H9 (cell line): ENCODE data around the gene AEN. TPM values are rescaled to one million over a fixed set of nuclear protein-coding genes. Genes with fewer than 3 reads are reported as not detected.

Experiments used
- DNase-seq: peaks from one replicate; pipeline ENCODE4 v3.0.0-alpha.2; 2017
- H2AFZ ChIP-seq: one replicate; pipeline ENCODE4 v1.6.1; 2013; ENCODE audit warnings: mild to moderate bottlenecking, low read length, control low read depth, moderate library complexity
- H2AK5ac ChIP-seq: 2 replicates; pipeline ENCODE4 v1.6.1; 2013; ENCODE audit warnings: low read length, control low read depth, mixed read lengths; ENCODE audit not compliant: insufficient read length
- H2BK120ac ChIP-seq: one replicate; pipeline ENCODE4 v1.6.1; 2013; ENCODE audit warnings: low read depth, mild to moderate bottlenecking, low read length, control low read depth, inconsistent platforms; ENCODE audit not compliant: poor library complexity, severe bottlenecking
- H2BK12ac ChIP-seq: 2 replicates; pipeline ENCODE4 v1.6.1; 2013; ENCODE audit warnings: low read length, control low read depth, mixed read lengths, low read depth; ENCODE audit not compliant: insufficient read length
- H2BK15ac ChIP-seq: 2 replicates; pipeline ENCODE4 v1.6.1; 2013; ENCODE audit warnings: low read depth, low read length, control low read depth
- H2BK20ac ChIP-seq: one replicate; pipeline ENCODE4 v1.6.1; 2013; ENCODE audit warnings: low read depth, mild to moderate bottlenecking, low read length, control low read depth, inconsistent platforms; ENCODE audit not compliant: poor library complexity, severe bottlenecking
- H2BK5ac ChIP-seq: 2 replicates; pipeline ENCODE4 v1.6.1; 2013; ENCODE audit warnings: low read length, control low read depth, mixed read lengths; ENCODE audit not compliant: insufficient read length
- H3K14ac ChIP-seq: 2 replicates; pipeline ENCODE4 v1.6.1; 2013; ENCODE audit warnings: low read length, control low read depth; ENCODE audit not compliant: insufficient read depth
- H3K18ac ChIP-seq: 2 replicates; pipeline ENCODE4 v1.6.1; 2013; ENCODE audit warnings: low read depth, mild to moderate bottlenecking, mixed read lengths, low read length, control low read depth; ENCODE audit not compliant: insufficient read length
- H3K23ac ChIP-seq: 2 replicates; pipeline ENCODE4 v1.6.1; 2013; ENCODE audit warnings: low read length, control low read depth, mixed read lengths, low read depth; ENCODE audit not compliant: insufficient read length
- H3K23me2 ChIP-seq: 2 replicates; pipeline ENCODE4 v1.6.1; 2013; ENCODE audit warnings: low read depth, mild to moderate bottlenecking, mixed read lengths, low read length, control low read depth; ENCODE audit not compliant: insufficient read length, poor library complexity, severe bottlenecking
- H3K27ac ChIP-seq: 2 replicates; pipeline ENCODE4 v1.5.1; 2013; ENCODE audit warnings: low read length, control low read depth, mixed read lengths, low read depth; ENCODE audit not compliant: insufficient read length
- H3K27me3 ChIP-seq: 2 replicates; pipeline ENCODE4 v1.6.1; 2013; ENCODE audit warnings: low read length, control low read depth, inconsistent platforms; ENCODE audit not compliant: insufficient read depth
- H3K4ac ChIP-seq: 2 replicates; pipeline ENCODE4 v1.6.1; 2013; ENCODE audit warnings: low read depth, mild to moderate bottlenecking, control low read depth, inconsistent platforms, low read length, moderate library complexity
- H3K4me1 ChIP-seq: 2 replicates; pipeline ENCODE4 v1.6.1; 2013; ENCODE audit warnings: low read length, control low read depth, inconsistent platforms; ENCODE audit not compliant: insufficient read depth
- H3K4me2 ChIP-seq: 2 replicates; pipeline ENCODE4 v1.6.1; 2013; ENCODE audit warnings: low read length, control low read depth, mixed read lengths; ENCODE audit not compliant: insufficient read length, insufficient read depth
- H3K56ac ChIP-seq: 2 replicates; pipeline ENCODE4 v1.6.1; 2013; ENCODE audit warnings: low read depth, mild to moderate bottlenecking, mixed read lengths, low read length, control low read depth; ENCODE audit not compliant: insufficient read length
- H3K79me1 ChIP-seq: 2 replicates; pipeline ENCODE4 v1.6.1; 2013; ENCODE audit warnings: low read depth, mild to moderate bottlenecking, moderate library complexity, low read length, control low read depth, inconsistent platforms; ENCODE audit not compliant: insufficient read depth, poor library complexity, severe bottlenecking
- H3K79me2 ChIP-seq: 2 replicates; pipeline ENCODE4 v1.6.1; 2013; ENCODE audit warnings: low read length, control low read depth, inconsistent platforms; ENCODE audit not compliant: insufficient read depth
- H3K9ac ChIP-seq: 2 replicates; pipeline ENCODE4 v1.6.1; 2013; ENCODE audit warnings: low read length, control low read depth, mixed read lengths; ENCODE audit not compliant: insufficient read length; ENCODE audit errors: extremely low read depth
- H3K9me3 ChIP-seq: one replicate; pipeline ENCODE4 v1.6.1; 2013; ENCODE audit warnings: low read depth, low read length, inconsistent platforms; ENCODE audit not compliant: control insufficient read depth
- H3T11ph ChIP-seq: one replicate; pipeline ENCODE4 v1.6.1; 2013; ENCODE audit warnings: mild to moderate bottlenecking, low read length, control low read depth, inconsistent platforms
- H4K20me1 ChIP-seq: one replicate; pipeline ENCODE4 v1.6.1; 2013; ENCODE audit not compliant: control insufficient read depth, insufficient read length, insufficient read depth
- H4K5ac ChIP-seq: 2 replicates; pipeline ENCODE4 v1.6.1; 2013; ENCODE audit warnings: low read depth, mild to moderate bottlenecking, mixed read lengths, low read length, control low read depth; ENCODE audit not compliant: insufficient read length
- H4K8ac ChIP-seq: replicated peaks from 2 replicates; pipeline ENCODE4 v1.6.1; 2013; ENCODE audit warnings: low read length, control low read depth, mixed read lengths, low read depth; ENCODE audit not compliant: insufficient read length
- H4K91ac ChIP-seq: 2 replicates; pipeline ENCODE4 v1.6.1; 2013; ENCODE audit warnings: low read depth, mild to moderate bottlenecking, moderate library complexity, mixed read lengths, low read length, control low read depth; ENCODE audit not compliant: insufficient read length
- H3K27ac Mint-ChIP-seq, 3 experiments: 2 replicates in 2 of 3; 3 replicates in 1 of 3; pipeline ENCODE4 v1.8.0; 2020 to 2021; ENCODE audit warnings: mixed read lengths in 3 of 3, mild to moderate bottlenecking in 1 of 3, moderate library complexity in 1 of 3
- H3K27me3 Mint-ChIP-seq: 2 replicates; pipeline ENCODE4 v1.8.0; 2021; ENCODE audit warnings: low read depth, mild to moderate bottlenecking, moderate library complexity, mixed read lengths
- H3K36me3 Mint-ChIP-seq, 3 experiments: 2 replicates in 2 of 3; 3 replicates in 1 of 3; pipeline ENCODE4 v1.8.0; 2020 to 2021; ENCODE audit warnings: low read depth in 3 of 3, mixed read lengths in 3 of 3; ENCODE audit not compliant: insufficient read depth in 1 of 3
- H3K4me1 Mint-ChIP-seq, 2 experiments: 2 replicates each; pipeline ENCODE4 v1.8.0; 2020; ENCODE audit warnings: mixed read lengths in 2 of 2
- H3K4me3 Mint-ChIP-seq, 2 experiments: 2 replicates in 1 of 2; 3 replicates in 1 of 2; pipeline ENCODE4 v1.8.0; 2020 to 2021; ENCODE audit warnings: mild to moderate bottlenecking in 2 of 2, mixed read lengths in 2 of 2, moderate library complexity in 1 of 2
- H3K9me3 Mint-ChIP-seq, 2 experiments: 2 replicates in 1 of 2; 3 replicates in 1 of 2; pipeline ENCODE4 v1.8.0; 2020; ENCODE audit warnings: mild to moderate bottlenecking in 2 of 2, mixed read lengths in 2 of 2, moderate library complexity in 1 of 2
- CTCF ChIP-seq: fragments of 200-600 bp; sonication (generic); conservative IDR thresholded peaks from 3 replicates; pipeline ENCODE4 v1.8.0; 2021; ENCODE audit warnings: antibody characterized with exemption, mild to moderate bottlenecking
- total RNA-seq: library from RNA; stranded (reverse); gene quantifications from 2 replicates; pipeline ENCODE4 v1.2.1, GENCODE V29; 2021

Gene AEN
- total RNA-seq, 1 experiment from 2014 or later: 132 TPM

DNA sequence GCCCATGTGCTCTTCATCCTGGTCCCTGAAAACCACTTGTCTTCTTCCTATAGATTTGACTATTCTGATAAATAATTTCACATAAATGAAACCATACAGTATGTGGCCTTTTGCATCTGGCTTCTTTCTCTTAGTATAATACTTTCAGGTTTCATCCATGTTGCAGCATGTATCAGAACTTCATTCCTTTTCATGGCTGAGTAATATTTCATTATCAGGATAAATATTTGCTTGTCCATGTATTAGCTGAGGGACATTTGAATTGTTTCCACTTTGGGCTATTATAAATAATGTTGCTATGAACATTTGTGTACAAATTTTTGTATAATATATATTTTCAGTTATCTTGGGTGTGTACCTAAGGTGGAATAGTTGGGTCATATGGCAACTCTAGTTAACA lies 29.8 kb upstream of the AEN start:
- Histone ChIP-seq H3K27ac (no peak overlapping the region), H2BK5ac (no peak overlapping the region), H2BK12ac (no peak overlapping the region), H3K4me2 (no peak overlapping the region), H3K18ac (no peak overlapping the region), H2AFZ (no peak overlapping the region), H2BK20ac (no peak overlapping the region), H3K4me1 (no peaks in the 10 kb centered on the region), H4K5ac (no peak overlapping the region), H3K79me1 (no peaks in the 10 kb centered on the region), H3K14ac (no peak overlapping the region), H3K9ac (no peak overlapping the region), H2BK120ac (no peak overlapping the region), H2AK5ac (no peak overlapping the region), H3T11ph (no peak overlapping the region), H3K4ac (no peak overlapping the region), H3K79me2 (no peaks in the 10 kb centered on the region), H2BK15ac (no peak overlapping the region), H3K27me3 (no peaks in the 10 kb centered on the region), H3K9me3 (no peaks in the 10 kb centered on the region), H4K91ac (no peak overlapping the region), H3K23ac (no peak overlapping the region), H3K23me2 (no peaks in the 10 kb centered on the region), H4K8ac (no peak overlapping the region), H3K56ac (no peak overlapping the region), H4K20me1 (no peaks in the 10 kb centered on the region)
- Mint-ChIP-seq H3K9me3 (no peaks in the 10 kb centered on the region), H3K4me3 (no peak overlapping the region), H3K27me3 (no peaks in the 10 kb centered on the region; the same call in 1 of the 2 replicates), H3K4me1 (no peaks in the 10 kb centered on the region; a peak in 1 of 4 replicates), H3K27ac (no peak overlapping the region), H3K36me3 (no peaks in the 10 kb centered on the region)
- no peak for DNase-seq
- no peak for TF ChIP-seq CTCF
